Parathyroid adenoma (tissue), 2 donors: Measurements from ENCODE around the gene TBC1D2.

Experiments used
- H2AFZ ChIP-seq: fragments of 300-600 bp; sonication (generic); one replicate; pipeline ENCODE4 v1.7.0; 2017; ENCODE audit warnings: antibody characterized with exemption, mild to moderate bottlenecking
- H3K27ac ChIP-seq: fragments of 300-600 bp; sonication (generic); one replicate; pipeline ENCODE4 v1.7.0; 2017
- H3K27me3 ChIP-seq: fragments of 300-600 bp; sonication (generic); one replicate; pipeline ENCODE4 v1.7.0; 2017; ENCODE audit warnings: low read length; ENCODE audit not compliant: control insufficient read depth, insufficient read depth
- H3K36me3 ChIP-seq: fragments of 300-600 bp; sonication (generic); one replicate; pipeline ENCODE4 v1.7.0; 2017; ENCODE audit warnings: low read length; ENCODE audit not compliant: control insufficient read depth, insufficient read depth
- H3K4me1 ChIP-seq: fragments of 300-600 bp; sonication (generic); one replicate; pipeline ENCODE4 v1.7.0; 2017; ENCODE audit warnings: control low read depth
- H3K4me2 ChIP-seq: fragments of 300-600 bp; sonication (generic); one replicate; pipeline ENCODE4 v1.7.0; 2017; ENCODE audit warnings: low read length
- H3K4me3 ChIP-seq: fragments of 300-600 bp; sonication (generic); one replicate; pipeline ENCODE4 v1.7.0; 2017; ENCODE audit warnings: low read depth, low read length
- H3K79me2 ChIP-seq: fragments of 300-600 bp; sonication (generic); one replicate; pipeline ENCODE4 v1.7.0; 2017; ENCODE audit warnings: control low read depth
- H3K9ac ChIP-seq: fragments of 300-600 bp; sonication (generic); one replicate; pipeline ENCODE4 v1.7.0; 2017; ENCODE audit warnings: mild to moderate bottlenecking
- H3K9me3 ChIP-seq: fragments of 300-600 bp; sonication (generic); one replicate; pipeline ENCODE4 v1.7.0; 2017; ENCODE audit warnings: low read length; ENCODE audit not compliant: control insufficient read depth
- CTCF ChIP-seq: fragments of 300-600 bp; sonication (generic); IDR thresholded peaks from one replicate; pipeline ENCODE4 v1.7.0; 2017; ENCODE audit warnings: antibody characterized with exemption, mild to moderate bottlenecking
- donor health status: primary hyperparathyroidism.

The TBC1D2 gene

DNA sequence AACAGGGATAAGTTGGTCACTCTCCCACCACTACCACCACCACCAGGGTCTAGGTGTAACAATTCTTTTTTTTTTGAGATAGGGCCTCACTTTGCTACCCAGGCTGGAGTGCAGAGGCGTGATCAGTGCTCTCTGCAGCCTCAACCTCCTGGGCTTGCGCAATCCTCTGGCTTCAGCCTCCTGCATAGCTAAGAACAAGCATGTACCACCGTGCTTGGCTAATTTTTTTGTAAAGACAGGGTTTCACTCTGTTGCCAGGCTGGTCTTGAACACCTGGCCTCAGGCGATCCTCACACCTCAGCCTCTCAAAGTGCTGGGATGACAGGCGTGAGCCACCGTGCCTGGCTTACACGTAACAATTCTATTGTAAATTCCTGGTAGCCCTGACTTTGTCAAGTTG lies 90.5 kb downstream of the TBC1D2 start:
- Histone ChIP-seq H2AFZ (no peak overlapping the region), H3K27me3 (no peaks in the 10 kb centered on the region), H3K9me3 (no peaks in the 10 kb centered on the region), H3K4me1 (no peaks in the 10 kb centered on the region), H3K4me3 (no peak overlapping the region), H3K4me2 (no peak overlapping the region), H3K36me3 (no peaks in the 10 kb centered on the region), H3K27ac (no peak overlapping the region), H3K9ac (no peak overlapping the region), H3K79me2 (no peaks in the 10 kb centered on the region)
- no peak for TF ChIP-seq CTCF

- no peak overlapping the region for H3K27ac ChIP-seq
Observed at GRCh38 chr9:98162613-98163012, 92.8 kb downstream of the TBC1D2 start.

DNA sequence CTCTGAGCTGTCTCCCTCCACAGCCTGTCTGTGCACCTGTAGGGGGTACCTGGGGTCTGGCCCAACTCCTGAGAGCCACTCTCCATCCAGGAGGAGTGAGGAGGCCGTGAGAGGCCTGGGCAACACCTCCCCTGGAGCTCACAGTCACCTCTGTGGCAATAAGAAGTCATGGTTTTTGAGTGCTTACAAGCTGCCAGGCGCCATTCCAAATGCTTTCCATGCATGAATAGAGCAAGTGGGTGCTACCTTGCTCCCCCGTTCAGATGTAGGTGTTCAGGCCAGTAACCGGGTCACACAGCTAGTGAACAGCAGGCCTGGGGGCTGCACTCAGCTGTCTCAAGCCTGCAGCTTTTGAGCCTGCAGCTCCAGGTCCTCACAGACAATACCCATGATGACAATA lies 93.6 kb downstream of the TBC1D2 start:
- H3K4me2 ChIP-seq = no peak overlapping the region
- H3K36me3 ChIP-seq = no peaks in the 10 kb centered on the region
- no peak overlapping the region for H3K4me3 ChIP-seq
- no peaks in the 10 kb centered on the region for H3K4me1 ChIP-seq
- no peaks in the 10 kb centered on the region for H3K9me3 ChIP-seq
- H3K79me2 ChIP-seq = no peaks in the 10 kb centered on the region
- H3K27me3 ChIP-seq = no peaks in the 10 kb centered on the region
- no peak overlapping the region for H3K27ac ChIP-seq
- no peak overlapping the region for H3K9ac ChIP-seq
- no peak overlapping the region for H2AFZ ChIP-seq
- TF ChIP-seq CTCF = no peak

More at GRCh38 chr9:98162613-98163012, 92.8 kb downstream of the TBC1D2 start:
- no peak for TF ChIP-seq CTCF
- Histone ChIP-seq H2AFZ (no peak overlapping the region), H3K79me2 (no peaks in the 10 kb centered on the region), H3K9ac (no peak overlapping the region), H3K36me3 (no peaks in the 10 kb centered on the region), H3K4me1 (no peaks in the 10 kb centered on the region), H3K27me3 (no peaks in the 10 kb centered on the region), H3K4me2 (no peak overlapping the region), H3K9me3 (no peaks in the 10 kb centered on the region), H3K4me3 (no peak overlapping the region)

GRCh38 chr9:98159790-98160189 lies 95.7 kb downstream of the TBC1D2 start:
- H3K27me3 ChIP-seq = no peaks in the 10 kb centered on the region
- no peaks in the 10 kb centered on the region for H3K9me3 ChIP-seq
- no peak overlapping the region for H3K4me3 ChIP-seq
- no peak overlapping the region for H2AFZ ChIP-seq
- H3K9ac ChIP-seq = no peak overlapping the region
- no peak overlapping the region for H3K27ac ChIP-seq
- H3K79me2 ChIP-seq = no peaks in the 10 kb centered on the region
- H3K4me2 ChIP-seq = no peak overlapping the region
- TF ChIP-seq CTCF = no peak
- H3K36me3 ChIP-seq = no peaks in the 10 kb centered on the region
- no peaks in the 10 kb centered on the region for H3K4me1 ChIP-seq

- no peak overlapping the region for H3K9ac ChIP-seq
- no peaks in the 10 kb centered on the region for H3K9me3 ChIP-seq
- no peak overlapping the region for H3K4me2 ChIP-seq
- no peaks in the 10 kb centered on the region for H3K79me2 ChIP-seq
- no peak overlapping the region for H3K4me3 ChIP-seq
- no peak overlapping the region for H2AFZ ChIP-seq
- H3K36me3 ChIP-seq = no peaks in the 10 kb centered on the region
- H3K4me1 ChIP-seq = no peaks in the 10 kb centered on the region
- H3K27me3 ChIP-seq = no peaks in the 10 kb centered on the region
- H3K27ac ChIP-seq = no peak overlapping the region
- TF ChIP-seq CTCF = no peak
Observed at GRCh38 chr9:98159301-98159700, 96.1 kb downstream of the TBC1D2 start.
